OCI-LY3 (cell line): ENCODE results near the gene SMC1B.

ENCODE experiments used
- H2AFZ ChIP-seq: fragments of 200-600, 300-600 bp; shearing (Covaris generic); 2 replicates; pipeline ENCODE4 v1.6.0; 2014; ENCODE audit warnings: antibody characterized with exemption, low read depth, low read length
- H3K27ac ChIP-seq: fragments of 200-600, 300-600 bp; sonication (generic); 2 replicates; pipeline ENCODE4 v1.5.1; 2014; ENCODE audit warnings: mild to moderate bottlenecking, low read length, moderate library complexity, mixed read lengths
- H3K27me3 ChIP-seq: fragments of 200-600, 300-600 bp; sonication (generic); 2 replicates; pipeline ENCODE4 v1.6.1; 2014; ENCODE audit warnings: low read depth, low read length, mixed read lengths
- H3K36me3 ChIP-seq: fragments of 200-600, 300-600 bp; sonication (generic); replicated peaks from 2 replicates; pipeline ENCODE3; 2014; ENCODE audit warnings: low read depth, low read length, mixed read lengths
- H3K4me1 ChIP-seq: fragments of 300-600, 200-600 bp; sonication (generic); 2 replicates; pipeline ENCODE4 v1.6.1; 2014; ENCODE audit warnings: low read length, mixed read lengths
- H3K4me2 ChIP-seq: fragments of 200-600, 300-600 bp; sonication (generic); 2 replicates; pipeline ENCODE4 v1.6.1; 2014; ENCODE audit warnings: low read length, mixed read lengths
- H3K4me3 ChIP-seq: fragments of 300-600, 200-600 bp; sonication (generic); 2 replicates; pipeline ENCODE4 v1.5.1; 2014; ENCODE audit warnings: antibody characterized with exemption, mild to moderate bottlenecking, low read length, moderate library complexity
- H3K79me2 ChIP-seq: fragments of 300-600, 200-600 bp; shearing (Covaris generic); 2 replicates; pipeline ENCODE4 v1.6.1; 2014; ENCODE audit warnings: mild to moderate bottlenecking, low read length, mixed read lengths
- H3K9ac ChIP-seq: fragments of 300-600, 200-600 bp; shearing (Covaris generic); 2 replicates; pipeline ENCODE4 v1.6.0; 2014; ENCODE audit warnings: mild to moderate bottlenecking, low read length, moderate library complexity
- H3K9me3 ChIP-seq: fragments of 200-600, 300-600 bp; shearing (Covaris generic); 2 replicates; pipeline ENCODE4 v1.6.1; 2014; ENCODE audit warnings: low read length, mixed read lengths; ENCODE audit not compliant: insufficient read depth
- H4K20me1 ChIP-seq: fragments of 200-600, 300-600 bp; sonication (generic); 2 replicates; pipeline ENCODE4 v1.6.1; 2016; ENCODE audit warnings: low read length, mixed read lengths; ENCODE audit not compliant: insufficient read depth
- EZH2phosphoT487 ChIP-seq: fragments of 200-600 bp; shearing (Covaris generic); IDR thresholded peaks from 2 replicates; pipeline ENCODE4 v1.6.1; 2018; ENCODE audit warnings: antibody characterized with exemption, mixed run types, low read depth
- TF ChIP-seq, protein P1 (sequence below): fragments of 200-600, 300-600 bp; sonication (generic); IDR thresholded peaks from 2 replicates; pipeline ENCODE4 v1.5.1; 2014; ENCODE audit warnings: antibody characterized with exemption, low read length, low read depth

The SMC1B gene

DNA sequence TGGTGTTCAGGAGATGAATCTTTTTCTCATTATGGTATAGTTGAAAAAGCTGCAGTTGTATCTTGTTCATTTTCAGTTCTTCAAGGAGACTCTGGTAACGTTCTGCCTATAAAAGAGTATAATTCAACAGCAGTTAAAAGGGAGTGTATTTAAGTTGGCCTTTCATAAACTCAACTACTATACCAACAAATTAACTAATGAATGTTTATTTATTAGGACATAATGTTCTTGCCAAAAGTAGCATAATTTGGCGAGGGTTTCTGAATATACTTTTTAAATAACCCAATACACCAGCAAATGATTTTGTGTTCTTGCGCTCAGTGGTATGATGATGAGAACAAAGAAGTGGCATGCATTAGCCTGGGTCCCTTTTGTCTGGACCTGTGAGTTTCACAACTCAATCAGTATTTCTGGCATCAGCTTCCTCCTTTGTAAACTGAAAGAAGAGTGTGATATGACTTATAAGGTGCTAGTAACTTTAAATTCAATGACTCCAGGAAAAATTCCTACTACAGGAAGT lies 10.9 kb downstream of the SMC1B start:
- Histone ChIP-seq H3K9ac (no peak overlapping the region), H3K36me3 (no peaks in the 10 kb centered on the region), H2AFZ (no peak overlapping the region), H3K27me3 (peaks cover 18% of the 10 kb centered on the region), H3K4me1 (no peaks in the 10 kb centered on the region), H3K4me3 (no peak overlapping the region), H3K4me2 (no peak overlapping the region), H3K27ac (no peak overlapping the region), H3K9me3 (no peaks in the 10 kb centered on the region), H3K79me2 (no peaks in the 10 kb centered on the region), H4K20me1 (no peaks in the 10 kb centered on the region)
- TF ChIP-seq EZH2phosphoT487 = no peak
- TF ChIP-seq, protein P1, sequence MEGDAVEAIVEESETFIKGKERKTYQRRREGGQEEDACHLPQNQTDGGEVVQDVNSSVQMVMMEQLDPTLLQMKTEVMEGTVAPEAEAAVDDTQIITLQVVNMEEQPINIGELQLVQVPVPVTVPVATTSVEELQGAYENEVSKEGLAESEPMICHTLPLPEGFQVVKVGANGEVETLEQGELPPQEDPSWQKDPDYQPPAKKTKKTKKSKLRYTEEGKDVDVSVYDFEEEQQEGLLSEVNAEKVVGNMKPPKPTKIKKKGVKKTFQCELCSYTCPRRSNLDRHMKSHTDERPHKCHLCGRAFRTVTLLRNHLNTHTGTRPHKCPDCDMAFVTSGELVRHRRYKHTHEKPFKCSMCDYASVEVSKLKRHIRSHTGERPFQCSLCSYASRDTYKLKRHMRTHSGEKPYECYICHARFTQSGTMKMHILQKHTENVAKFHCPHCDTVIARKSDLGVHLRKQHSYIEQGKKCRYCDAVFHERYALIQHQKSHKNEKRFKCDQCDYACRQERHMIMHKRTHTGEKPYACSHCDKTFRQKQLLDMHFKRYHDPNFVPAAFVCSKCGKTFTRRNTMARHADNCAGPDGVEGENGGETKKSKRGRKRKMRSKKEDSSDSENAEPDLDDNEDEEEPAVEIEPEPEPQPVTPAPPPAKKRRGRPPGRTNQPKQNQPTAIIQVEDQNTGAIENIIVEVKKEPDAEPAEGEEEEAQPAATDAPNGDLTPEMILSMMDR = no peak

DNA sequence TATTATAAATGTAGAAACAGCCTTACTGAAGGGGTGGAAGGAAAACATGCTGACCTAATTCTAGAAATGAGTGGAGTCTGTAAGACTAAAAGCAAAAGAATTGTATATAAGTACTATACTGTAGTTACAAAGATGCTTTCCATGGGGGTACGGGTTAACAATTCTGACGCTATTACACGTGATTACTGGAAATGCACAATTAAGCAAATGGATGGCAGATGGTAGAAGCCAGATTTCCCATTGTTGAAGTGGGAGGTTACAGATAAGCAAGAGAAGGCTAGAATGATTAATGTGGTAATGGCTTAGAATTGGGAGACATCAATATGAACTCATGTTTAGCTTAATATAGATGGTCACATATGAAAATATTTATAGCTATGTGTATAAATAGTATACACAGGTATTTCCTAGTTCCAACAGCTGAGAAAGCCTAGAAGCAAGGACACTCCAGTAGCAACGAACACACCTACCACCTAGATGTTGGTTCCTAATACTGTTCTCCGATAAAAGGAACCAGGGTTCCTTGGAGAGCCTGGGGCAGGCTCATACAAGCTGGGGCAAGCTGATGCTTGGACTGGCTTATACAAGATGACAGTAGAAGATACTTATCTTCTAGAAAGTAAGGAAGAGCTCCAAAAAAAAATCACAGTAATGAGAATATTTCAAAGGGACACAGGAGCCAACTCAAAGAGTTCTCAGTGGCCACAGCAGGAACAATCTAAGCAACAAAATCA lies 13.5 kb downstream of the SMC1B start:
- no peak overlapping the region for H3K27ac ChIP-seq
- no peak overlapping the region for H2AFZ ChIP-seq
- no peaks in the 10 kb centered on the region for H3K36me3 ChIP-seq
- no peak overlapping the region for H3K4me2 ChIP-seq
- no peak overlapping the region for H3K4me3 ChIP-seq
- no peaks in the 10 kb centered on the region for H3K79me2 ChIP-seq
- no peaks in the 10 kb centered on the region for H4K20me1 ChIP-seq
- TF ChIP-seq EZH2phosphoT487 = no peak
- TF ChIP-seq, protein P1 = no peak
- H3K9me3 ChIP-seq = no peaks in the 10 kb centered on the region
- no peaks in the 10 kb centered on the region for H3K4me1 ChIP-seq
- H3K27me3 ChIP-seq = peaks cover 18% of the 10 kb centered on the region
- H3K9ac ChIP-seq = no peak overlapping the region

DNA sequence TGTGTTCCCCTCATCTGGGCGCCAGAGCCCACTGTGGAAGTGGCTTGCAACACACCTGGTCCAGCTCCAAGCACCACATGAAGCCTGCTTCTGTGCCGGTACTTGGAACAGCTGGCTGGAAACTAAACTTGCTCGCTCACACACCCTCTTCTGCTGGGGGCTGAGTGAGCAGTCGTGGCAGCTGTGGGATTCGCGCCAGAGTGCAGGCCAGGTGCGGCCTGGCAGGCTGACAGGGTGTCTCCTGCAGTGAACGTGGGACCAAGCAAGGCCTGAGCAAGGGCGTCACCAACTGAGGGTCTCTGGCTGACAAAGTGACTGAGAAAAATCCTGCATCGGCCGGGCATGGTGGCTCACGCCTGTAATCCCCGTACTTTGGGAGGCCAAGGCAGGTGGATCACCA lies 15.2 kb downstream of the SMC1B start:
- no peak for TF ChIP-seq EZH2phosphoT487
- TF ChIP-seq, protein P1 = no peak
- Histone ChIP-seq H4K20me1 (no peaks in the 10 kb centered on the region), H3K4me2 (no peak overlapping the region), H3K27ac (no peak overlapping the region), H3K36me3 (no peaks in the 10 kb centered on the region), H3K4me3 (no peak overlapping the region), H3K27me3 (peaks cover 26% of the 10 kb centered on the region), H3K4me1 (no peaks in the 10 kb centered on the region), H3K79me2 (no peaks in the 10 kb centered on the region), H3K9me3 (no peaks in the 10 kb centered on the region), H3K9ac (no peak overlapping the region), H2AFZ (no peak overlapping the region)

DNA sequence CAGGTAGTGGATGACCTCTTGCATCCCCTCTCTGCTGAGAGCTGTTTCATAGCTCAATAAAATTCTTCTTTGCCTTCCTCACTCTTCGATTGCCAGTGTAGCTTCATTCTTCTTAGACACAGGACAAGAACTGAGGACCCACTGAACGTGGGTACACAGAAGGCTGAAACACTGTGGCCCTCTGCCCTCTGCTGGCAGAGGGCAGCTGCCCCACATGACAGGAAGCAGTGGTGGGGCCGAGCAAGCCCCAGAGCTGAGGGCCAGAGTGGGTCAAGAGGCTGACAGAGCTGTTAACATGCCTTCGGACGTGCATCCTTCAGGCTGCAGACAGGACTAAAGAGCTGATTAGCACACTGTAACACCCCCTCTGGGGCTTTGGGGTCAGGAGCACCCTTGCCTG lies 15.6 kb downstream of the SMC1B start:
- no peak overlapping the region for H2AFZ ChIP-seq
- no peak overlapping the region for H3K27ac ChIP-seq
- H3K79me2 ChIP-seq = no peaks in the 10 kb centered on the region
- peaks cover 29% of the 10 kb centered on the region for H3K27me3 ChIP-seq
- no peak overlapping the region for H3K4me2 ChIP-seq
- H3K9me3 ChIP-seq = no peaks in the 10 kb centered on the region
- H3K4me1 ChIP-seq = no peaks in the 10 kb centered on the region
- TF ChIP-seq, protein P1 = peak; percentile 34
- TF ChIP-seq EZH2phosphoT487 = no peak
- H4K20me1 ChIP-seq = no peaks in the 10 kb centered on the region
- H3K9ac ChIP-seq = no peak overlapping the region
- H3K36me3 ChIP-seq = no peaks in the 10 kb centered on the region
- no peak overlapping the region for H3K4me3 ChIP-seq
